Ovary (tissue), 9 donors: ENCODE data around the gene ZDHHC17. TPM values are rescaled to one million over a fixed set of nuclear protein-coding genes. Genes with fewer than 3 reads are reported as not detected.

Experiments used
- DNase-seq, 5 donors: peaks; one replicate each; pipeline ENCODE4 v3.0.0-alpha.2; 2019 to 2020
- H3K27ac ChIP-seq, 2 donors: fragments of 200-600 bp; one replicate each; pipeline versions ENCODE4 v1.5.1 to v1.8.0; 2019 to 2022
- H3K27me3 ChIP-seq: fragments of 200-600 bp; one replicate; pipeline ENCODE4 v1.8.0; 2022
- H3K36me3 ChIP-seq: fragments of 200-600 bp; sonication (generic); one replicate; pipeline ENCODE4 v1.5.1; 2019
- H3K4me1 ChIP-seq: one replicate; pipeline ENCODE4 v1.8.1; 2013; ENCODE audit warnings: mild to moderate bottlenecking, moderate library complexity; ENCODE audit not compliant: insufficient read depth
- H3K4me3 ChIP-seq: fragments of 200-600 bp; sonication (generic); one replicate; pipeline ENCODE4 v1.5.1; 2017
- H3K9me3 ChIP-seq, 2 donors: fragments of 200-600 bp in 1 of 2; sonication (generic) in 1 of 2; one replicate each; pipeline versions ENCODE4 v1.5.1 to v1.8.1; 2013 to 2019; ENCODE audit warnings: mild to moderate bottlenecking in 1 of 2, moderate library complexity in 1 of 2
- EP300 ChIP-seq: sonication (generic); formaldehyde crosslinking; IDR thresholded peaks from one replicate; pipeline ENCODE4 v1.6.1; 2017; ENCODE audit warnings: antibody characterized with exemption
- POLR2A ChIP-seq: fragments of 450-650 bp; IDR thresholded peaks from one replicate; pipeline ENCODE4 v1.6.1; 2017; ENCODE audit warnings: antibody characterized with exemption, mild to moderate bottlenecking, moderate library complexity
- WGBS, 3 donors: extraction: QIAGEN DNeasy Blood & Tissue Kit in 1 of 3; methylation state at CpG; one replicate each; pipeline versions ENCODE4 v1.1.5 to v1.1.7; 2013 to 2017; 5-methylcytosine and 5-hydroxymethylcytosine counted together
- intact Hi-C, 4 donors: fragments of 100-400 bp; cut with DNase I; formaldehyde crosslinking; loops; one replicate each; pipeline versions ENCODE4 v1.11.0 to v1.15.1; 2022 to 2023
- polyA plus RNA-seq, 2 donors: library from polyadenylated mRNA; stranded (reverse); fragments of 200-250 nt in 1 of 2; fragments of 350-450 nt in 1 of 2; fragmentation: Illumina TruSeq in 1 of 2; extraction: RNeasy Lipid Tissue Mini Kit (QIAGEN cat#74804) in 1 of 2; gene quantifications; one replicate each; pipeline ENCODE4 v1.2.3, GENCODE V29; 2013 to 2014
- total RNA-seq, 7 donors: library from RNA; depleted of rRNA in 2 of 7; stranded (reverse); fragments of >200 nt in 2 of 7; fragmentation: NEBNext Ultra II Directional in 3 of 7; extraction: Animal tissue kit (Norgen Biotek cat#: 25700) in 3 of 7; gene quantifications; one replicate each; pipeline versions ENCODE4 v1.1.0 to v1.2.4, GENCODE V29; 2016 to 2023
- TF ChIP-seq, protein P1 (sequence below), 3 donors: fragments of 450-650 bp in 2 of 3; fragments of 200-600 bp in 1 of 3; IDR thresholded peaks; one replicate each; pipeline versions ENCODE4 v1.5.1 to v1.8.0; 2016 to 2022; ENCODE audit warnings: antibody characterized with exemption in 3 of 3, mild to moderate bottlenecking in 1 of 3
- donor health status: DM: no; HTN: no; CAD: no; lungs with moderate emphysema.
- donor health status: DM: no; HTN: no; CAD: no.
- donor health status: Bipolar disorder and iron deficiency.
- donor health status: DM: yes; HTN: yes; CAD: no.
- donor health status: DM: no; HTN: no; CAD: no.
- donor health status: DM: yes; HTN: yes; CAD: no.

Gene ZDHHC17
- total and polyA plus RNA-seq, 9 donors: 19.3 to 76.7 (median 37.6) TPM

DNA sequence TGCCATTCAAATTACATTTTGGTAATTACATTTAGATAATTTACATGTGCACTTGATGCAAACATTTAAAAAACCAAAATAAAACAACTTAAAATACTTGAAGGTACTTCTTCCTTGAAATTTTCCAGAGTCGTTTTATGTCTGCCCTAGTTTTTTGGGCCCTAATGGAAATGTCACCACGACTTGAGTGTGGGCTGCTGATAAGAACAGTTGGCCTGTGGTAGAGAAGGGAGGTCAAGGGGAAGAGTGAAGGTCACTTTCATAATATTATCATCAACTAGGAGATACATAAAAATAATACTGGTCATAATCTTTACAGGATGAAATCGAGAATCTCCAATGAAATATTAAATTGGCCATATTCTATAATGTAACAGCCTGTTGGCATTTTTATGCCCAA, 23.1 kb downstream of the ZDHHC17 start:
- no peaks in the 10 kb centered on the region for H3K9me3 ChIP-seq
- no peak for TF ChIP-seq EP300
- TF ChIP-seq, protein P1, sequence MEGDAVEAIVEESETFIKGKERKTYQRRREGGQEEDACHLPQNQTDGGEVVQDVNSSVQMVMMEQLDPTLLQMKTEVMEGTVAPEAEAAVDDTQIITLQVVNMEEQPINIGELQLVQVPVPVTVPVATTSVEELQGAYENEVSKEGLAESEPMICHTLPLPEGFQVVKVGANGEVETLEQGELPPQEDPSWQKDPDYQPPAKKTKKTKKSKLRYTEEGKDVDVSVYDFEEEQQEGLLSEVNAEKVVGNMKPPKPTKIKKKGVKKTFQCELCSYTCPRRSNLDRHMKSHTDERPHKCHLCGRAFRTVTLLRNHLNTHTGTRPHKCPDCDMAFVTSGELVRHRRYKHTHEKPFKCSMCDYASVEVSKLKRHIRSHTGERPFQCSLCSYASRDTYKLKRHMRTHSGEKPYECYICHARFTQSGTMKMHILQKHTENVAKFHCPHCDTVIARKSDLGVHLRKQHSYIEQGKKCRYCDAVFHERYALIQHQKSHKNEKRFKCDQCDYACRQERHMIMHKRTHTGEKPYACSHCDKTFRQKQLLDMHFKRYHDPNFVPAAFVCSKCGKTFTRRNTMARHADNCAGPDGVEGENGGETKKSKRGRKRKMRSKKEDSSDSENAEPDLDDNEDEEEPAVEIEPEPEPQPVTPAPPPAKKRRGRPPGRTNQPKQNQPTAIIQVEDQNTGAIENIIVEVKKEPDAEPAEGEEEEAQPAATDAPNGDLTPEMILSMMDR (IDR thresholded peaks at IDR 0.05): no peak
- no peak for TF ChIP-seq POLR2A
- H3K4me1 ChIP-seq: peaks cover 4% of the 10 kb centered on the region
- DNase-seq: no peak
- 48 to 73% (median 66%) methylated on average over 3 of the region's 3 CpGs for WGBS, 3 donors
- intact Hi-C loops: no loop called here
- no peaks in the 10 kb centered on the region for H3K27me3 ChIP-seq
- no peak overlapping the region for H3K4me3 ChIP-seq
- no peak overlapping the region for H3K27ac ChIP-seq
- no peaks in the 10 kb centered on the region for H3K36me3 ChIP-seq

DNA sequence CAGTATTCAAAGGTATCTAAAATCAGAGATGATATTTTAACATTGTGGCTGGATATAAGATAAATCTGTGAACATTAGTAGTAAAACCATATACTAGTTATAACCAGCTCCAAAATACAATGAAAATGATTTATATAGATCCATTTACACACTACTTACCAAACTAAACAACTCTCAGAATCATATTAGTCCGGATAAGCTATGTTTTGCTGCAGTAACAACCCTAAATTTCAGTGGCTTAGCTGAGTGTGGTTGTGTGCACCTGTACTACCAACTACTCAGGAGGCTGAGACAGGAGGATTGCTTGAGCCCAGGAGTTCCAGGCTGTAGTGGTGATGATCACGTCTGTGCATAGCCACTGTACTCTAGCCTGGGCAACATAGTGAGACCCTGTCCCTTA, 23.8 kb downstream of the ZDHHC17 start:
- 92 to 98% (median 96%) methylated on average over 2 of the region's 2 CpGs for WGBS, 3 donors
- no peak overlapping the region for H3K4me3 ChIP-seq
- intact Hi-C loops: no loop called here

GRCh38 chr12:76789335-76790050, 25.6 kb downstream of the ZDHHC17 start:
- Histone ChIP-seq H3K27me3 (no peaks in the 10 kb centered on the region), H3K9me3 (no peaks in the 10 kb centered on the region), H3K36me3 (no peaks in the 10 kb centered on the region), H3K4me1 (peaks cover 4% of the 10 kb centered on the region), H3K4me3 (no peak overlapping the region), H3K27ac (no peak overlapping the region)
- TF ChIP-seq, protein P1 (IDR thresholded peaks at IDR 0.05): no peak
- TF ChIP-seq EP300 (no peak), POLR2A (no peak)
- no peak for DNase-seq
- intact Hi-C loops: loop anchor here (5.0 to 10.0 kb wide), 3 partner anchors 165 to 172 kb away; no protein-coding TSS in a partner anchor
- 45 to 53% (median 46%) methylated on average over 3 of the region's 3 CpGs for WGBS, 3 donors

More for the DNA sequence above, 23.8 kb downstream of the ZDHHC17 start:
- no peaks in the 10 kb centered on the region for H3K27me3 ChIP-seq
- no peaks in the 10 kb centered on the region for H3K9me3 ChIP-seq
- no peak overlapping the region for H3K27ac ChIP-seq
- peaks cover 4% of the 10 kb centered on the region for H3K4me1 ChIP-seq
- no peak for DNase-seq
- no peak for TF ChIP-seq POLR2A
- no peak for TF ChIP-seq EP300
- TF ChIP-seq, protein P1 (IDR thresholded peaks at IDR 0.05): no peak
- H3K36me3 ChIP-seq: no peaks in the 10 kb centered on the region

DNA sequence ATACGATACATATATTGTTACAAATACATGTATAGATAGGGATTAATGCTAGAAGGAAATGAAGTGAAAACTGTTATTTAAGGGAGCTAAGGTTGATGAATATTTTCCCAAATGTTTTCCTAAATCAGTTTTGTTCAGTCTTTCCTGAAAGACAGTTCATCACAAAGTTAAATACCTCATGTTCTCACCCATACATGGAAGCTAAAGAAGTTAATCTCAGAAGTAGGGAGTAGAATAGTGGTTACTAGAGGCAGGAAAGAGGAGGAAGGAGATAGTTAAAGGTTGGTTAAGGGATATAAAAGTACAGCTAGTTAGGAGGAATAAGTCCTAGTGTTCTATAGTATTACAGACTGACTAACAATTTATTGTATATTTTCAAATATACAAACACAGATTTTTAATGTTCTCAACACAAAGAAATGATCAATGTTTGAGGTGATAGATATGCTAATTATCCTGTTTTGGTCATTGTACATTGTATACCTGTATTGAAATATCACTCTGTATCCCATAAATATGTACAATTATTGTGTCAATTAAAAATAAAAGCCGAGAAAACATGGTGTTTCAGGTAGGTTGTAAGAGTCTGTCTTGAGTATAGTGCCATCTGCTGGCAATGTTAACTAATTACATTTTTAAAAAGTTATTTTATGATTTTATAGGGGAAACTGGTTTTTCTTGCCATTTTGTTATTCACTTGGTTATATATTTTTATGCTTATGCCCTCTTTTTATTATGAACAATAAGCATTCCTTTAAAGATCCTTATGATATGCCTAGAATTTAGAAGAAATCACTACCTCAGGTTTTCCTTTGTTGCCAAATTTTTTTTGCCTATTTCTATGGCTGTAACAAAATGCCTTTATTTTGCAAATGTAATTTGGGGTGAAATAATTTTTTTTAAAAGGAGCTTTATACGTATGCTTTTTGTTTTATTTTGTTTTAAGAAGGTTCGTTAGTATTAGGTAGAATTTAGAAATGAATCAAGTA, 26.9 kb downstream of the ZDHHC17 start:
- no peaks in the 10 kb centered on the region for H3K27me3 ChIP-seq
- DNase-seq: no peak
- intact Hi-C loops: loop anchor here (5.0 to 10.0 kb wide), 3 partner anchors 166 to 174 kb away; no protein-coding TSS in a partner anchor
- no peaks in the 10 kb centered on the region for H3K36me3 ChIP-seq
- no peaks in the 10 kb centered on the region for H3K9me3 ChIP-seq
- TF ChIP-seq, protein P1 (IDR thresholded peaks at IDR 0.05): peak; percentile 59 to 73 (median 62)
- no peak for TF ChIP-seq EP300
- no peak overlapping the region for H3K4me3 ChIP-seq
- WGBS, 3 donors: 36 to 46% (median 41%) methylated on average over 4 of the region's 4 CpGs
- peaks cover 4% of the 10 kb centered on the region for H3K4me1 ChIP-seq
- no peak overlapping the region for H3K27ac ChIP-seq
